Measurements from ENCODE around the gene PEMT. TPM values are rescaled to one million over a fixed set of nuclear protein-coding genes. Genes with fewer than 3 reads are reported as not detected.

The PEMT gene
- total and polyA plus RNA-seq, 2 donors from 2014 or later: 36.8 to 52.1 TPM

GRCh38 chr17:17514361-17514992, 77.0 kb downstream of the PEMT start:
- intact Hi-C loops (cut with DNase I): no loop called here
- no peak overlapping the region for H3K9ac ChIP-seq (ENCODE audit: low read length in 3 of 3)
- FAIRE-seq (no peak), DNase-seq (peak in 1 of 5 donors; percentile 50)
- H3K9me3 ChIP-seq (ENCODE audit: control insufficient read depth in 2 of 3, insufficient read depth in 1 of 3, low read length in 3 of 3): no peaks in the 10 kb centered on the region
- H3K27ac ChIP-seq (ENCODE audit: low read depth in 2 of 2, low read length in 2 of 2): no peak overlapping the region
- H3K4me3 ChIP-seq (ENCODE audit: low read length in 3 of 3): no peak overlapping the region
- TF ChIP-seq, protein P1, sequence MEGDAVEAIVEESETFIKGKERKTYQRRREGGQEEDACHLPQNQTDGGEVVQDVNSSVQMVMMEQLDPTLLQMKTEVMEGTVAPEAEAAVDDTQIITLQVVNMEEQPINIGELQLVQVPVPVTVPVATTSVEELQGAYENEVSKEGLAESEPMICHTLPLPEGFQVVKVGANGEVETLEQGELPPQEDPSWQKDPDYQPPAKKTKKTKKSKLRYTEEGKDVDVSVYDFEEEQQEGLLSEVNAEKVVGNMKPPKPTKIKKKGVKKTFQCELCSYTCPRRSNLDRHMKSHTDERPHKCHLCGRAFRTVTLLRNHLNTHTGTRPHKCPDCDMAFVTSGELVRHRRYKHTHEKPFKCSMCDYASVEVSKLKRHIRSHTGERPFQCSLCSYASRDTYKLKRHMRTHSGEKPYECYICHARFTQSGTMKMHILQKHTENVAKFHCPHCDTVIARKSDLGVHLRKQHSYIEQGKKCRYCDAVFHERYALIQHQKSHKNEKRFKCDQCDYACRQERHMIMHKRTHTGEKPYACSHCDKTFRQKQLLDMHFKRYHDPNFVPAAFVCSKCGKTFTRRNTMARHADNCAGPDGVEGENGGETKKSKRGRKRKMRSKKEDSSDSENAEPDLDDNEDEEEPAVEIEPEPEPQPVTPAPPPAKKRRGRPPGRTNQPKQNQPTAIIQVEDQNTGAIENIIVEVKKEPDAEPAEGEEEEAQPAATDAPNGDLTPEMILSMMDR (IDR thresholded peaks at IDR 0.05; ENCODE audit: borderline replicate concordance, extremely low read depth, insufficient read depth): no peak
- H3K4me1 ChIP-seq (ENCODE audit: control insufficient read depth in 2 of 3, insufficient read depth in 2 of 3, low read depth in 1 of 3, low read length in 3 of 3): no peaks in the 10 kb centered on the region
- H3K36me3 ChIP-seq (ENCODE audit: control insufficient read depth in 2 of 3, insufficient read depth in 3 of 3, low read length in 3 of 3): no peaks in the 10 kb centered on the region
- no peaks in the 10 kb centered on the region for H3K27me3 ChIP-seq (ENCODE audit: control insufficient read depth, insufficient read depth, low read length)

DNA sequence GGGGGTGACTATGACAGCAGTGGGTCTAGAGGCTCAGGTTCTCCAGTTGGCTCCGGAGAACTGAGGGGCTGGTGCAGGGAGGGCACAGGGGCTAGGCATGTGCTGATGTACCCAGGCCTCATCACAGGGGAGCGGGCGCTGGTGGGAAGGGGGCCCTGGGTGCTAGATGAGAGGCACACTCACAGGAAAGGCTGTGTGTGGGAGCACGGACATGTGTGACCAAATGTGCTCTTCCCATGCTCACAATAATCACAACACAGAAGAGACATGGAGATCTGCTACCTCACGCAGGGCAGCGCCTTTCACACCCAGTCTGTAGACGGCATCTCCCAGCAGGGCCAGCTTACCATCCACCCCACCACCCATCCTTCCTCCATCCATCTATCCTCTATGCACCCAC, 77.9 kb downstream of the PEMT start:
- no peak for FAIRE-seq
- TF ChIP-seq, protein P1 (IDR thresholded peaks at IDR 0.05; ENCODE audit: borderline replicate concordance, extremely low read depth, insufficient read depth): no peak

GRCh38 chr17:17512866-17513265, 78.6 kb downstream of the PEMT start:
- FAIRE-seq: no peak
- intact Hi-C loops (cut with DNase I): no loop called here

More for the DNA sequence above, 77.9 kb downstream of the PEMT start:
- H3K4me1 ChIP-seq (ENCODE audit: control insufficient read depth in 2 of 3, insufficient read depth in 2 of 3, low read depth in 1 of 3, low read length in 3 of 3): no peaks in the 10 kb centered on the region
- H3K27ac ChIP-seq (ENCODE audit: low read depth in 2 of 2, low read length in 2 of 2): no peak overlapping the region
- H3K36me3 ChIP-seq (ENCODE audit: control insufficient read depth in 2 of 3, insufficient read depth in 3 of 3, low read length in 3 of 3): no peaks in the 10 kb centered on the region
- H3K9me3 ChIP-seq (ENCODE audit: control insufficient read depth in 2 of 3, insufficient read depth in 1 of 3, low read length in 3 of 3): no peaks in the 10 kb centered on the region
- no peak overlapping the region for H3K4me3 ChIP-seq (ENCODE audit: low read length in 3 of 3)
- H3K9ac ChIP-seq (ENCODE audit: low read length in 3 of 3): no peak overlapping the region
- DNase-seq: peak in 1 of 5 donors; percentile 59
- no peaks in the 10 kb centered on the region for H3K27me3 ChIP-seq (ENCODE audit: control insufficient read depth, insufficient read depth, low read length)
- intact Hi-C loops (cut with DNase I): no loop called here

More at GRCh38 chr17:17512866-17513265, 78.6 kb downstream of the PEMT start:
- no peak overlapping the region for H3K9ac ChIP-seq (ENCODE audit: low read length in 3 of 3)
- no peak overlapping the region for H3K27ac ChIP-seq (ENCODE audit: low read depth in 2 of 2, low read length in 2 of 2)
- no peaks in the 10 kb centered on the region for H3K4me1 ChIP-seq (ENCODE audit: control insufficient read depth in 2 of 3, insufficient read depth in 2 of 3, low read depth in 1 of 3, low read length in 3 of 3)
- TF ChIP-seq, protein P1 (IDR thresholded peaks at IDR 0.05; ENCODE audit: borderline replicate concordance, extremely low read depth, insufficient read depth): no peak
- H3K27me3 ChIP-seq (ENCODE audit: control insufficient read depth, insufficient read depth, low read length): no peaks in the 10 kb centered on the region
- no peak overlapping the region for H3K4me3 ChIP-seq (ENCODE audit: low read length in 3 of 3)
- DNase-seq: peak in 1 of 5 donors; percentile 32
- H3K9me3 ChIP-seq (ENCODE audit: control insufficient read depth in 2 of 3, insufficient read depth in 1 of 3, low read length in 3 of 3): no peaks in the 10 kb centered on the region
- no peaks in the 10 kb centered on the region for H3K36me3 ChIP-seq (ENCODE audit: control insufficient read depth in 2 of 3, insufficient read depth in 3 of 3, low read length in 3 of 3)

Measured in kidney (tissue), 14 donors.